Measurements from ENCODE around the gene EGFL6.
A peak's percentile ranks its signal among the peaks of the same experiment; 100 is the strongest.
"Not testable (repeated sequence)": the region's sequence is repeated elsewhere in the genome, so short reads cannot be mapped to it uniquely, and the experiment has no call there.

EGFL6 gene

DNA sequence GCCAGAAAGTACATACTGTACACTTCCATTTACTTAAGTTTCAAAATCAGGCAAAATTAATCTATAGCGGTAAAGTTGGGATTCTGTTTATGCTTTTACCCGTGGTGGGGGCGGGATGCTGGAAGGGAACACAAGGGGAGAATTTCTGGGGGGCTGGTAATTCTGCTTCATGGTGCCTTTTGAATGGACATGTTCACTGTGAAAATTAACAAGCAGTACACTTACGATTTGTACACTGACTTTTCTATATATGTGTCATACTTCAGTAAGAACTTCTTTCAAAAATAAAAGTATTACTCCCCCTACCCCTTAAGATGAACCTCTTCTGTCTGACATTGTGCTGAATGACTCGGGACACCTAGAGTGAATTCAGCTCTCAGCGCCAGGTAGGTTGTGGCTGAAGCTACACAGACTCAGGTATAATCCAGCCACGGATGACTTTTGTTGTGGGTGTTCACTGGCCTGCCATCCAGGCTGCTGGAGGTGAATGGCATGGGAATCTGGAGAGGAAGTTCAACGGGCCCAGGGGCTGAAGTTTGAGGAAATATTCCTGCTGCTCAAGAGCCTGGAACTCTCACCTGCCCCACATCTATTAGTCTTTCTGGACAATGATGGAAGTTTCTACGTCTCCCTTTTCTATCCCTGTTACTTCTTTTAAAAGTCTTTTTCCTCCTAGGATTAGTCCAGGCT lies 76.2 kb downstream of the EGFL6 start:
- ChIA-PET POLR2A (interaction anchor here (0.7 to 2.2 kb wide), 3 partner anchors 10 to 141 kb away, joined by 3 to 6 read pairs (median 3); partner anchors contain the start of genes OFD1 and TRAPPC2), CTCF (interaction anchor here (0.6 to 3.6 kb wide), 12 partner anchors 8 to 154 kb away, joined by 3 to 28 read pairs (median 3); no protein-coding TSS in a partner anchor)
- no peak for TF ChIP-seq FOXK2 (IDR thresholded peaks at IDR 0.05)
- no peak for TF ChIP-seq NFRKB (IDR thresholded peaks at IDR 0.05)
- no peak for TF ChIP-seq HDGF (IDR thresholded peaks at IDR 0.05; ENCODE audit: borderline replicate concordance)
- no peak for TF ChIP-seq TARDBP (IDR thresholded peaks at IDR 0.05)
- TF ChIP-seq FOXM1 (IDR thresholded peaks at IDR 0.05; ENCODE audit: borderline replicate concordance) = no peak
- no peak for TF ChIP-seq L3MBTL2 (conservative IDR thresholded peaks at IDR 0.05)
- no peak for TF ChIP-seq ARNT (IDR thresholded peaks at IDR 0.05)
- no peak for TF ChIP-seq ELF4 (IDR thresholded peaks at IDR 0.05)
- no peak for TF ChIP-seq BHLHE40 (IDR thresholded peaks at IDR 0.05; ENCODE audit: borderline replicate concordance)
- no peak for TF ChIP-seq SP1 (IDR thresholded peaks at IDR 0.05)
- no peak for TF ChIP-seq FOXA1 (IDR thresholded peaks at IDR 0.05)
- TF ChIP-seq CTBP1 (IDR thresholded peaks at IDR 0.05; ENCODE audit: borderline replicate concordance) = no peak
- TF ChIP-seq ZNF384 (IDR thresholded peaks at IDR 0.05) = no peak
- no peak for TF ChIP-seq LEF1 (IDR thresholded peaks at IDR 0.05; ENCODE audit: borderline replicate concordance)
- TF ChIP-seq, protein P1, sequence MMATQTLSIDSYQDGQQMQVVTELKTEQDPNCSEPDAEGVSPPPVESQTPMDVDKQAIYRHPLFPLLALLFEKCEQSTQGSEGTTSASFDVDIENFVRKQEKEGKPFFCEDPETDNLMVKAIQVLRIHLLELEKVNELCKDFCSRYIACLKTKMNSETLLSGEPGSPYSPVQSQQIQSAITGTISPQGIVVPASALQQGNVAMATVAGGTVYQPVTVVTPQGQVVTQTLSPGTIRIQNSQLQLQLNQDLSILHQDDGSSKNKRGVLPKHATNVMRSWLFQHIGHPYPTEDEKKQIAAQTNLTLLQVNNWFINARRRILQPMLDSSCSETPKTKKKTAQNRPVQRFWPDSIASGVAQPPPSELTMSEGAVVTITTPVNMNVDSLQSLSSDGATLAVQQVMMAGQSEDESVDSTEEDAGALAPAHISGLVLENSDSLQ (IDR thresholded peaks at IDR 0.05) = no peak
- no peak for TF ChIP-seq SUZ12 (IDR thresholded peaks at IDR 0.05)
- DNase-seq (ENCODE audit: extremely low spot score) = no peak

DNA sequence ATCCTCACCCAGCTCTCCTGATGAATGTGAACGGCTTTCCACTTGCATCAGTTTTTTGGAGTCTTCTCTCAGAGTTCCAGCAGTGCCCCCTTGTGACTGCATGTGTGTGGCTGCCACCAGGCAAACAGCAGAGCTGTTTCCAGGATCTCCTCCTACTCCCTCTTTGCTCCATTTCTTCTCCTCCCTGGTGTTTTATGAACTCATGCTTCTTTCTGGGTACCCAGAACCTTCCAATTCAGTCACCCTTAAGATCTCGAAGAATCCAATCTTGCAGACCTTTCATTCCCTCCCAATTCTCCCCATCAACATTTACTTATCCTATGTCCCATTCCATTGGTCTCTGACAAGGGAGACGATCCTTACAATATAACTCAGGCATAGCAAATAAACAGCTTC lies 76.8 kb downstream of the EGFL6 start:
- TF ChIP-seq TARDBP (IDR thresholded peaks at IDR 0.05) = no peak
- no peak for TF ChIP-seq FOXA1 (IDR thresholded peaks at IDR 0.05)
- TF ChIP-seq LEF1 (IDR thresholded peaks at IDR 0.05; ENCODE audit: borderline replicate concordance) = no peak
- TF ChIP-seq FOXM1 (IDR thresholded peaks at IDR 0.05; ENCODE audit: borderline replicate concordance) = no peak
- no peak for TF ChIP-seq HDGF (IDR thresholded peaks at IDR 0.05; ENCODE audit: borderline replicate concordance)
- TF ChIP-seq CTBP1 (IDR thresholded peaks at IDR 0.05; ENCODE audit: borderline replicate concordance) = no peak
- TF ChIP-seq SP1 (IDR thresholded peaks at IDR 0.05) = no peak
- no peak for TF ChIP-seq BHLHE40 (IDR thresholded peaks at IDR 0.05; ENCODE audit: borderline replicate concordance)
- TF ChIP-seq ELF4 (IDR thresholded peaks at IDR 0.05) = no peak
- no peak for TF ChIP-seq NFRKB (IDR thresholded peaks at IDR 0.05)
- no peak for TF ChIP-seq ARNT (IDR thresholded peaks at IDR 0.05)
- TF ChIP-seq, protein P1 (IDR thresholded peaks at IDR 0.05) = no peak
- TF ChIP-seq ZNF384 (IDR thresholded peaks at IDR 0.05) = no peak
- TF ChIP-seq SUZ12 (IDR thresholded peaks at IDR 0.05) = no peak
- no peak for TF ChIP-seq L3MBTL2 (conservative IDR thresholded peaks at IDR 0.05)
- no peak for TF ChIP-seq FOXK2 (IDR thresholded peaks at IDR 0.05)
- POLR2A ChIA-PET = interaction anchor here (0.7 to 2.2 kb wide), 3 partner anchors 9 to 141 kb away, joined by 3 to 6 read pairs (median 3); partner anchors contain the start of genes OFD1 and TRAPPC2
- peak; percentile 63 for DNase-seq (ENCODE audit: extremely low spot score)
- CTCF ChIA-PET = interaction anchor here (0.6 to 3.6 kb wide), 13 partner anchors 13 to 845 kb away, joined by 3 to 28 read pairs (median 3); no protein-coding TSS in a partner anchor

DNA sequence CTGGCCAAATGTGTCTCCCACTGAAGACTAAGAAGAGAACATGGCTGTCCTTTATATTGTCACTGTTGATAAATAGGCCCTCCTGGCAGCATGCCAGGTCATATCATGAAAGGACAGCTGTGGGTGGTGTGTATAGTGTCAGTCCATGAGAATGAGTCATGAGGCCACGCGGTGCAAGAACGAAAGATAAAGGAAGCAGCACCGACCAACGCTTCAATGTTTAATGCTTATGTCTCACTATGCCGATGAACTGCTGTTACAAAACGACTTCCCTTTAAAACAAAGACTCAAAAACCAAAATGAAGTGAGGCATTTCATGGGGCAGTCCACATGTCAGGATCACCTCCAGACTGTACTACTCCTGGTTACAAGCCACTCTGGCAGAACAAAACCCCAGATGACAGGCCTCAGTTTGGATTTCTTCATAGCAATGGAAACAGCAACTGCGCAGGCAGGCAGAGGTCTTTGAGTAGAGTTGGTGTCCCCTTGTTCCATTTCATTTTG lies 78.4 kb downstream of the EGFL6 start:
- ChIA-PET POLR2A (interaction anchor here (2.2 kb wide), 1 partner anchor 87 kb away, joined by 6 read pairs; the partner anchor contains the start of genes OFD1 and TRAPPC2), CTCF (no interaction called here)
- TF ChIP-seq HDGF (IDR thresholded peaks at IDR 0.05; ENCODE audit: borderline replicate concordance) (no peak), TARDBP (IDR thresholded peaks at IDR 0.05) (no peak), L3MBTL2 (conservative IDR thresholded peaks at IDR 0.05) (peak; percentile 29; the same call in 1 of the 2 replicates), ZNF384 (IDR thresholded peaks at IDR 0.05) (no peak), BHLHE40 (IDR thresholded peaks at IDR 0.05; ENCODE audit: borderline replicate concordance) (no peak), ARNT (IDR thresholded peaks at IDR 0.05) (no peak)
- TF ChIP-seq, protein P1 (IDR thresholded peaks at IDR 0.05) = peak; percentile 61
- peak; percentile 13 for DNase-seq (ENCODE audit: extremely low spot score)

DNA sequence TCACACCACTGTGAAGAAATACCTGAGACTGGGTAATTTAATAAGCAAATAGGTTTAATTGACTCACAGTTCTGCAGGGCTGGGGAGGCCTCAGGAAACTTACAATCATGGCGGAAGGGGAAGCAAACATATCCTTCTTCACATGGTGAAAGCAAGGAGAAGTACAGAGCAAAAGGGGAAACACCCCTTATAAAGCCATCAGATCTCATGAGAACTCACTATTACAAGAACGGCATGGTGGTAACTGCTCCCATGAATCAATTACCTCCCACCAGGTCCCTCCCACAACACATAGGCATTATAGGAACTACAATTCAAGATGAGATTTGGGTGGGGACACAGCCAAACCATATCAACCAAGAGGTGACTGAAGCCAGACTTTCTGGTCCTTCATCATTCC lies 78.9 kb downstream of the EGFL6 start:
- POLR2A ChIA-PET; CTCF ChIA-PET; DNase-seq (ENCODE audit: extremely low spot score): not testable (repeated sequence)

DNA sequence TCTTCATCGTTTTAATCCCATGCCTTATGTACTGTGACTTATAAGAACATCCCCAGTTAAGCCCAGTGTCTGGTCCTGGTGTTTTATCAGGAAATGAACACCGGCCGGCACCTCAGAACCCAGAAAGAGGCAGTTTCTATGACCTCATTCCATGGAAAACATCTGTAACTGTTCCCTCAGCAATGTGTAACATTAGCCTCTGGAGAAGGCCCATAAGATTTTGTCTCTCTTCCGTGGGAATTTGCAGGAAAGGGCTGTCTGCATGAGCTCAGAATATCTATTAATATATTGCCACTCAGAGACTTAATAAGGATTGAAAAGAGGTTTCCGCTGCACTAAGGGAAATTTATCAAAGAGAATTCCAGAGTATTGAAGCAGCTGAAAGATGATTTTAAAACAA lies 80.4 kb downstream of the EGFL6 start:
- TF ChIP-seq BHLHE40 (IDR thresholded peaks at IDR 0.05; ENCODE audit: borderline replicate concordance) = no peak
- ChIA-PET CTCF (interaction anchor here (2.1 kb wide), 1 partner anchor 143 kb away, joined by 9 read pairs; no protein-coding TSS in a partner anchor), POLR2A (interaction anchor here (1.4 to 1.5 kb wide), 2 partner anchors 12 to 14 kb away, joined by 3 read pairs; no protein-coding TSS in a partner anchor)

DNA sequence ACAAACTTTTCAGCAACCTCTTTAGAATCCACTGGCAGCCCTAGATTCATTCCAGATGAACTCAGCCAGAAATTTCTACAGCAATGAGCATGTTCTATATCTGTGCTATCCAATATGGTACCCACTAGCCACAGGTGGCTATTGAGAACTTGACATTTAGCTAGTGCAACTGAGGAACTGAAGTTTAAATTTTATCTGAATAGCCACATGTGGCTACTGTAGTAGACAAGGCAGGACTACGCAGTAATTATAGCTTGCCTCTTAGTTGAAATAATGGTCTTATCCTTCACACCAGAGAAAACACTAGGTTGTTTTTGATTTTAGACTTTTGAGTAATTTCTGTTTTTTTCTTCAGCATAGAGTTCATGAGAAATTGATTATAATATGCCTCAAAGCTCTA lies 80.9 kb downstream of the EGFL6 start:
- TF ChIP-seq LEF1 (IDR thresholded peaks at IDR 0.05; ENCODE audit: borderline replicate concordance) = no peak
- no peak for TF ChIP-seq SP1 (IDR thresholded peaks at IDR 0.05)
- no peak for TF ChIP-seq BHLHE40 (IDR thresholded peaks at IDR 0.05; ENCODE audit: borderline replicate concordance)
- no peak for TF ChIP-seq NFRKB (IDR thresholded peaks at IDR 0.05)
- no peak for DNase-seq (ENCODE audit: extremely low spot score)
- POLR2A ChIA-PET = interaction anchor here (1.3 to 1.5 kb wide), 3 partner anchors 12 to 380 kb away, joined by 3 read pairs; partner anchors contain the start of gene GEMIN8
- CTCF ChIA-PET = interaction anchor here (2.1 kb wide), 1 partner anchor 143 kb away, joined by 9 read pairs; no protein-coding TSS in a partner anchor

More for the DNA sequence above, 80.4 kb downstream of the EGFL6 start:
- DNase-seq (ENCODE audit: extremely low spot score) = no peak
